ENCODE data around the gene IQCH.
"Not testable (repeated sequence)": the region's sequence is repeated elsewhere in the genome, so short reads cannot be mapped to it uniquely, and the experiment has no call there.

The IQCH gene

GRCh38 chr15:67253549-67254237 is 893 bp upstream of the IQCH start:
- peak overlapping the region; percentile 52 for H3K4me2 ChIP-seq
- peak overlapping the region; percentile 83 for H2AFZ ChIP-seq (ENCODE audit: low read depth)
- H3K4me3 ChIP-seq (IDR thresholded peaks at IDR 0.05; ENCODE audit: insufficient read depth, low read depth, low read length) = no peak overlapping the region
- peaks cover 47% of the 10 kb centered on the region for H3K79me2 ChIP-seq (ENCODE audit: insufficient read depth, low read depth)
- no peaks in the 10 kb centered on the region for H3K36me3 ChIP-seq (ENCODE audit: insufficient read depth)
- no peak for TF ChIP-seq CTCF (conservative IDR thresholded peaks at IDR 0.05; ENCODE audit: low read depth, low read length)
- peak overlapping the region; percentile 66 for H3K27ac ChIP-seq
- H4K20me1 ChIP-seq (ENCODE audit: insufficient read depth) = no peaks in the 10 kb centered on the region
- H3K9ac ChIP-seq = peak overlapping the region; percentile 73
- H3K4me1 ChIP-seq (ENCODE audit: low read depth, poor library complexity, severe bottlenecking) = peaks cover 11% of the 10 kb centered on the region
- H3K27me3 ChIP-seq (ENCODE audit: insufficient read depth, low read depth) = no peaks in the 10 kb centered on the region

GRCh38 chr15:67256051-67256450 is 1.5 kb downstream of the IQCH start:
- H3K4me3 ChIP-seq (IDR thresholded peaks at IDR 0.05; ENCODE audit: insufficient read depth, low read depth, low read length) = no peak overlapping the region

GRCh38 chr15:67258412-67258811 is 3.8 kb downstream of the IQCH start:
- H3K4me3 ChIP-seq (IDR thresholded peaks at IDR 0.05; ENCODE audit: insufficient read depth, low read depth, low read length); H3K4me1 ChIP-seq (ENCODE audit: low read depth, poor library complexity, severe bottlenecking); H3K36me3 ChIP-seq (ENCODE audit: insufficient read depth); H3K9ac ChIP-seq; H3K27ac ChIP-seq; H2AFZ ChIP-seq (ENCODE audit: low read depth); H3K27me3 ChIP-seq (ENCODE audit: insufficient read depth, low read depth); H3K79me2 ChIP-seq (ENCODE audit: insufficient read depth, low read depth); H3K4me2 ChIP-seq; H4K20me1 ChIP-seq (ENCODE audit: insufficient read depth): not testable (repeated sequence)

More at GRCh38 chr15:67256051-67256450, 1.5 kb downstream of the IQCH start:
- Histone ChIP-seq H2AFZ (ENCODE audit: low read depth) (no peak overlapping the region), H4K20me1 (ENCODE audit: insufficient read depth) (no peaks in the 10 kb centered on the region), H3K4me1 (ENCODE audit: low read depth, poor library complexity, severe bottlenecking) (peaks cover 11% of the 10 kb centered on the region), H3K27ac (no peak overlapping the region), H3K36me3 (ENCODE audit: insufficient read depth) (no peaks in the 10 kb centered on the region), H3K4me2 (no peak overlapping the region), H3K27me3 (ENCODE audit: insufficient read depth, low read depth) (no peaks in the 10 kb centered on the region), H3K9ac (no peak overlapping the region), H3K79me2 (ENCODE audit: insufficient read depth, low read depth) (peaks cover 26% of the 10 kb centered on the region)
- no peak for TF ChIP-seq CTCF (conservative IDR thresholded peaks at IDR 0.05; ENCODE audit: low read depth, low read length)

- Histone ChIP-seq H3K79me2 (ENCODE audit: insufficient read depth, low read depth) (no peaks in the 10 kb centered on the region), H2AFZ (ENCODE audit: low read depth) (no peak overlapping the region), H3K27ac (no peak overlapping the region), H4K20me1 (ENCODE audit: insufficient read depth) (no peaks in the 10 kb centered on the region), H3K27me3 (ENCODE audit: insufficient read depth, low read depth) (no peaks in the 10 kb centered on the region), H3K36me3 (ENCODE audit: insufficient read depth) (no peaks in the 10 kb centered on the region), H3K4me2 (no peak overlapping the region), H3K4me1 (ENCODE audit: low read depth, poor library complexity, severe bottlenecking) (peaks cover 6% of the 10 kb centered on the region), H3K4me3 (IDR thresholded peaks at IDR 0.05; ENCODE audit: insufficient read depth, low read depth, low read length) (no peak overlapping the region), H3K9ac (no peak overlapping the region)
- TF ChIP-seq CTCF (conservative IDR thresholded peaks at IDR 0.05; ENCODE audit: low read depth, low read length) = no peak
Measured at GRCh38 chr15:67259379-67259778, 4.8 kb downstream of the IQCH start.

GRCh38 chr15:67259806-67260205 is 5.2 kb downstream of the IQCH start:
- no peaks in the 10 kb centered on the region for H3K36me3 ChIP-seq (ENCODE audit: insufficient read depth)
- no peak overlapping the region for H3K27ac ChIP-seq
- H3K4me1 ChIP-seq (ENCODE audit: low read depth, poor library complexity, severe bottlenecking) = peaks cover 6% of the 10 kb centered on the region

More at GRCh38 chr15:67259806-67260205, 5.2 kb downstream of the IQCH start:
- Histone ChIP-seq H3K27me3 (ENCODE audit: insufficient read depth, low read depth) (no peaks in the 10 kb centered on the region), H4K20me1 (ENCODE audit: insufficient read depth) (no peaks in the 10 kb centered on the region), H3K4me2 (no peak overlapping the region), H3K9ac (no peak overlapping the region), H2AFZ (ENCODE audit: low read depth) (no peak overlapping the region), H3K79me2 (ENCODE audit: insufficient read depth, low read depth) (no peaks in the 10 kb centered on the region), H3K4me3 (IDR thresholded peaks at IDR 0.05; ENCODE audit: insufficient read depth, low read depth, low read length) (no peak overlapping the region)
- no peak for TF ChIP-seq CTCF (conservative IDR thresholded peaks at IDR 0.05; ENCODE audit: low read depth, low read length)

Measured in KMS-11 (cell line).